Neural progenitor cell (in vitro differentiated cells): ENCODE measurements around the gene ANKRD39. TPM values are rescaled to one million over a fixed set of nuclear protein-coding genes. Genes with fewer than 3 reads are reported as not detected.

Source experiments
- DNase-seq: peaks from one replicate; pipeline ENCODE4 v3.0.0-alpha.2; 2016; ENCODE audit warnings: low spot score
- H2AFZ ChIP-seq: fragments of 200-600 bp; sonication (generic); replicated peaks from 2 replicates; pipeline ENCODE4 v1.6.1; 2016; ENCODE audit warnings: antibody characterized with exemption
- H3F3A ChIP-seq: fragments of 200-600 bp; sonication (generic); 2 replicates; pipeline ENCODE4 v1.6.1; 2016; ENCODE audit warnings: antibody characterized with exemption, low read depth
- H3K27ac ChIP-seq: fragments of 200-600 bp; sonication (generic); 2 replicates; pipeline ENCODE4 v1.5.1; 2016; ENCODE audit warnings: mild to moderate bottlenecking
- H3K27me3 ChIP-seq: fragments of 200-600 bp; sonication (generic); 2 replicates; pipeline ENCODE4 v1.6.1; 2016; ENCODE audit warnings: mild to moderate bottlenecking, moderate library complexity
- H3K36me3 ChIP-seq: fragments of 200-600 bp; sonication (generic); 2 replicates; pipeline ENCODE4 v1.5.1; 2016
- H3K4me1 ChIP-seq: fragments of 200-600 bp; sonication (generic); 2 replicates; pipeline ENCODE4 v1.6.1; 2016; ENCODE audit warnings: mixed run types
- H3K4me2 ChIP-seq: fragments of 200-600 bp; sonication (generic); 2 replicates; pipeline ENCODE4 v1.6.1; 2016
- H3K4me3 ChIP-seq: fragments of 200-600 bp; sonication (generic); 2 replicates; pipeline ENCODE4 v1.5.1; 2016
- H3K79me2 ChIP-seq: fragments of 200-600 bp; sonication (generic); 2 replicates; pipeline ENCODE4 v1.6.1; 2016; ENCODE audit warnings: low read depth
- H3K9ac ChIP-seq: fragments of 200-600 bp; sonication (generic); 2 replicates; pipeline ENCODE4 v1.6.1; 2016
- H3K9me3 ChIP-seq: fragments of 200-600 bp; sonication (generic); 2 replicates; pipeline ENCODE4 v1.5.1; 2016; ENCODE audit warnings: low read depth
- H4K20me1 ChIP-seq: fragments of 200-600 bp; sonication (generic); 2 replicates; pipeline ENCODE4 v1.6.1; 2016; ENCODE audit warnings: low read depth
- H3K27ac Mint-ChIP-seq: 3 replicates; pipeline ENCODE4 v1.8.0; 2021; ENCODE audit warnings: mixed read lengths
- H3K27me3 Mint-ChIP-seq: 2 replicates; pipeline ENCODE4 v1.8.0; 2022; ENCODE audit warnings: low read depth, mild to moderate bottlenecking, inconsistent platforms, moderate library complexity, mixed read lengths; ENCODE audit not compliant: insufficient read depth
- H3K36me3 Mint-ChIP-seq: 3 replicates; pipeline ENCODE4 v1.8.0; 2021; ENCODE audit warnings: mixed read lengths
- H3K4me1 Mint-ChIP-seq: 3 replicates; pipeline ENCODE4 v1.8.0; 2021; ENCODE audit warnings: mixed read lengths
- H3K4me3 Mint-ChIP-seq: 3 replicates; pipeline ENCODE4 v1.8.0; 2021; ENCODE audit warnings: mild to moderate bottlenecking, moderate library complexity, mixed read lengths
- H3K9me3 Mint-ChIP-seq: 3 replicates; pipeline ENCODE4 v1.8.0; 2020; ENCODE audit warnings: mixed read lengths
- EZH2 ChIP-seq: fragments of 200-600 bp; sonication (generic); IDR thresholded peaks from 2 replicates; pipeline ENCODE4 v1.6.1; 2017; ENCODE audit warnings: antibody characterized with exemption, mild to moderate bottlenecking, moderate library complexity
- EZH2phosphoT487 ChIP-seq: fragments of 200-600 bp; sonication (generic); IDR thresholded peaks from 2 replicates; pipeline ENCODE4 v1.6.1; 2017; ENCODE audit warnings: antibody characterized with exemption
- total RNA-seq: library from RNA; depleted of rRNA; stranded (reverse); fragments of >200 nt; gene quantifications from 2 replicates; pipeline ENCODE4 v1.2.3, GENCODE V29; 2015; ENCODE audit warnings: low replicate concordance
- TF ChIP-seq, protein P1 (sequence below): fragments of 200-600 bp; sonication (generic); IDR thresholded peaks from 2 replicates; pipeline ENCODE4 v1.5.1; 2017; ENCODE audit warnings: antibody characterized with exemption, mild to moderate bottlenecking

ANKRD39 gene
- total RNA-seq, 1 donor from 2014 or later, result 4.0 TPM

- peak; percentile 93 for DNase-seq
- Histone ChIP-seq H3K9me3 (no peaks in the 10 kb centered on the region), H3K27me3 (no peaks in the 10 kb centered on the region), H3K4me1 (peaks cover 20% of the 10 kb centered on the region), H3F3A (peaks cover 30% of the 10 kb centered on the region), H3K4me2 (peak overlapping the region; percentile 73), H3K4me3 (peak overlapping the region; percentile 27), H2AFZ (peak overlapping the region; percentile 64), H3K27ac (peak overlapping the region; percentile 89), H3K79me2 (no peaks in the 10 kb centered on the region), H3K36me3 (no peaks in the 10 kb centered on the region), H3K9ac (no peak overlapping the region), H4K20me1 (peaks cover 27% of the 10 kb centered on the region)
- Mint-ChIP-seq H3K27me3 (peaks cover 7% of the 10 kb centered on the region), H3K9me3 (no peaks in the 10 kb centered on the region), H3K4me3 (peak overlapping the region; percentile 59), H3K4me1 (peaks cover 22% of the 10 kb centered on the region), H3K36me3 (peaks cover 38% of the 10 kb centered on the region), H3K27ac (peak overlapping the region; percentile 82)
- no peak for TF ChIP-seq EZH2phosphoT487
- TF ChIP-seq, protein P1, sequence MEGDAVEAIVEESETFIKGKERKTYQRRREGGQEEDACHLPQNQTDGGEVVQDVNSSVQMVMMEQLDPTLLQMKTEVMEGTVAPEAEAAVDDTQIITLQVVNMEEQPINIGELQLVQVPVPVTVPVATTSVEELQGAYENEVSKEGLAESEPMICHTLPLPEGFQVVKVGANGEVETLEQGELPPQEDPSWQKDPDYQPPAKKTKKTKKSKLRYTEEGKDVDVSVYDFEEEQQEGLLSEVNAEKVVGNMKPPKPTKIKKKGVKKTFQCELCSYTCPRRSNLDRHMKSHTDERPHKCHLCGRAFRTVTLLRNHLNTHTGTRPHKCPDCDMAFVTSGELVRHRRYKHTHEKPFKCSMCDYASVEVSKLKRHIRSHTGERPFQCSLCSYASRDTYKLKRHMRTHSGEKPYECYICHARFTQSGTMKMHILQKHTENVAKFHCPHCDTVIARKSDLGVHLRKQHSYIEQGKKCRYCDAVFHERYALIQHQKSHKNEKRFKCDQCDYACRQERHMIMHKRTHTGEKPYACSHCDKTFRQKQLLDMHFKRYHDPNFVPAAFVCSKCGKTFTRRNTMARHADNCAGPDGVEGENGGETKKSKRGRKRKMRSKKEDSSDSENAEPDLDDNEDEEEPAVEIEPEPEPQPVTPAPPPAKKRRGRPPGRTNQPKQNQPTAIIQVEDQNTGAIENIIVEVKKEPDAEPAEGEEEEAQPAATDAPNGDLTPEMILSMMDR, result no peak
- TF ChIP-seq EZH2, result no peak
Measured at GRCh38 chr2:96832754-96833507, 24.9 kb downstream of the ANKRD39 start.

GRCh38 chr2:96832408-96832753, 25.4 kb downstream of the ANKRD39 start:
- H3K79me2 ChIP-seq, result no peaks in the 10 kb centered on the region
- H3K9me3 ChIP-seq, result no peaks in the 10 kb centered on the region
- H3K27me3 ChIP-seq, result no peaks in the 10 kb centered on the region
- DNase-seq, result no peak
- peaks cover 22% of the 10 kb centered on the region for H3K4me1 Mint-ChIP-seq
- H3K4me3 Mint-ChIP-seq, result no peak overlapping the region
- H3K36me3 Mint-ChIP-seq, result peaks cover 38% of the 10 kb centered on the region
- no peak overlapping the region for H3K4me3 ChIP-seq
- peaks cover 20% of the 10 kb centered on the region for H3K4me1 ChIP-seq
- TF ChIP-seq, protein P1, result no peak
- TF ChIP-seq EZH2phosphoT487 (no peak), EZH2 (no peak)
- H3K27ac Mint-ChIP-seq, result peak overlapping the region; percentile 50
- peak overlapping the region; percentile 89 for H3K27ac ChIP-seq
- H2AFZ ChIP-seq, result no peak overlapping the region
- peaks cover 30% of the 10 kb centered on the region for H3F3A ChIP-seq
- no peaks in the 10 kb centered on the region for H3K9me3 Mint-ChIP-seq
- no peaks in the 10 kb centered on the region for H3K36me3 ChIP-seq
- peaks cover 7% of the 10 kb centered on the region for H3K27me3 Mint-ChIP-seq
- H4K20me1 ChIP-seq, result peaks cover 27% of the 10 kb centered on the region
- no peak overlapping the region for H3K9ac ChIP-seq
- H3K4me2 ChIP-seq, result peak overlapping the region; percentile 73

DNA sequence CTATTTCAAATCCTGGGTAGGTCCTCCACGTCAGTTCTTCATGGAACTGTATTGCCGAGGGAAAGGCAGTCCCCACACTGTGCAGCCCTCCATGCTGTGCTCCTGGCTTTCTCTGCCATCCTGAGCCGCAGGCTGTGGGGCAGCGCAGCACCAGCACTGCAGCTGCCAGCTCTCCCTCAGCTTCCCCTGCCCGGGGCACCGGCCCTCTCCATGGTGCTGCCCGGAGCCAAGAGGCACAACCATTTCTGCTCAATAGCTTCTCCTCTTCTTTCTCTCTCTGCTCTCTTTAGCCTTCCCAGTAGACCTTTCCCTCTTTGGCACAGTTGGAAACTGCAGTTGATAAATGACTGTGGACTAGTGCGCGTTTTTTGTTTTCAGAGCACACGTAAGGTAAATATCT, 26.1 kb downstream of the ANKRD39 start:
- peaks cover 20% of the 10 kb centered on the region for H3K4me1 ChIP-seq
- no peaks in the 10 kb centered on the region for H3K79me2 ChIP-seq
- H3K4me1 Mint-ChIP-seq, result peaks cover 22% of the 10 kb centered on the region
- H3K9me3 ChIP-seq, result no peaks in the 10 kb centered on the region
- DNase-seq, result peak; percentile 35
- no peaks in the 10 kb centered on the region for H3K27me3 ChIP-seq
- H3F3A ChIP-seq, result peaks cover 30% of the 10 kb centered on the region
- H4K20me1 ChIP-seq, result peaks cover 27% of the 10 kb centered on the region
- no peak overlapping the region for H2AFZ ChIP-seq
- no peak overlapping the region for H3K4me2 ChIP-seq
- no peak overlapping the region for H3K4me3 Mint-ChIP-seq
- H3K9me3 Mint-ChIP-seq, result no peaks in the 10 kb centered on the region
- H3K27ac Mint-ChIP-seq, result no peak overlapping the region
- peaks cover 5% of the 10 kb centered on the region for H3K27me3 Mint-ChIP-seq
- H3K9ac ChIP-seq, result no peak overlapping the region
- TF ChIP-seq EZH2, result no peak
- TF ChIP-seq, protein P1, result no peak
- TF ChIP-seq EZH2phosphoT487, result no peak
- H3K36me3 Mint-ChIP-seq, result peaks cover 34% of the 10 kb centered on the region
- H3K27ac ChIP-seq, result peak overlapping the region; percentile 89
- H3K4me3 ChIP-seq, result no peak overlapping the region
- H3K36me3 ChIP-seq, result no peaks in the 10 kb centered on the region
